ES-I3 (cell line): Measurements from ENCODE around the gene SPACA7.

ENCODE experiments used
- H3K36me3 ChIP-seq: 2 replicates; pipeline ENCODE4 v1.6.1; 2013; ENCODE audit warnings: mild to moderate bottlenecking, low read length, control low read depth, moderate library complexity; ENCODE audit not compliant: insufficient read depth
- H3K4me1 ChIP-seq: 2 replicates; pipeline ENCODE4 v1.6.1; 2013; ENCODE audit warnings: mild to moderate bottlenecking, control low read depth, low read length; ENCODE audit not compliant: insufficient read depth
- H3K9ac ChIP-seq: 2 replicates; pipeline ENCODE4 v1.6.1; 2013; ENCODE audit warnings: low read depth, mild to moderate bottlenecking, low read length, moderate library complexity
- H3K9me3 ChIP-seq: 2 replicates; pipeline ENCODE4 v1.6.1; 2013; ENCODE audit warnings: mild to moderate bottlenecking, low read length, moderate library complexity; ENCODE audit not compliant: control insufficient read depth, insufficient read depth

Gene SPACA7

GRCh38 chr13:112452380-112453206 is 76.4 kb downstream of the SPACA7 start:
- Histone ChIP-seq H3K36me3 (no peaks in the 10 kb centered on the region), H3K9me3 (no peaks in the 10 kb centered on the region), H3K4me1 (no peaks in the 10 kb centered on the region), H3K9ac (no peak overlapping the region)

- H3K9ac ChIP-seq = no peak overlapping the region
- H3K4me1 ChIP-seq = no peaks in the 10 kb centered on the region
- H3K36me3 ChIP-seq = no peaks in the 10 kb centered on the region
- H3K9me3 ChIP-seq = no peaks in the 10 kb centered on the region
These were observed 77.2 kb downstream of the SPACA7 start for GRCh38 chr13:112453207-112453829.

- Histone ChIP-seq H3K36me3 (no peaks in the 10 kb centered on the region), H3K9ac (no peak overlapping the region), H3K4me1 (no peaks in the 10 kb centered on the region), H3K9me3 (no peaks in the 10 kb centered on the region)
These were observed 77.9 kb downstream of the SPACA7 start for GRCh38 chr13:112453874-112454647.

- H3K9ac ChIP-seq = no peak overlapping the region
- no peaks in the 10 kb centered on the region for H3K4me1 ChIP-seq
- H3K9me3 ChIP-seq = no peaks in the 10 kb centered on the region
- H3K36me3 ChIP-seq = no peaks in the 10 kb centered on the region
These were observed 78.6 kb downstream of the SPACA7 start for GRCh38 chr13:112454648-112455334.

- no peak overlapping the region for H3K9ac ChIP-seq
- H3K36me3 ChIP-seq = no peaks in the 10 kb centered on the region
- no peaks in the 10 kb centered on the region for H3K9me3 ChIP-seq
- H3K4me1 ChIP-seq = no peaks in the 10 kb centered on the region
These were observed 79.4 kb downstream of the SPACA7 start for GRCh38 chr13:112455476-112456059.

GRCh38 chr13:112456138-112457056 is 80.2 kb downstream of the SPACA7 start:
- H3K4me1 ChIP-seq = no peaks in the 10 kb centered on the region
- no peaks in the 10 kb centered on the region for H3K9me3 ChIP-seq
- no peaks in the 10 kb centered on the region for H3K36me3 ChIP-seq
- H3K9ac ChIP-seq = no peak overlapping the region

GRCh38 chr13:112457081-112457480 is 80.9 kb downstream of the SPACA7 start:
- no peaks in the 10 kb centered on the region for H3K9me3 ChIP-seq
- H3K4me1 ChIP-seq = no peaks in the 10 kb centered on the region

GRCh38 chr13:112457485-112457884 is 81.3 kb downstream of the SPACA7 start:
- Histone ChIP-seq H3K9ac (no peak overlapping the region), H3K36me3 (no peaks in the 10 kb centered on the region), H3K9me3 (no peaks in the 10 kb centered on the region), H3K4me1 (no peaks in the 10 kb centered on the region)

More at GRCh38 chr13:112457081-112457480, 80.9 kb downstream of the SPACA7 start:
- no peaks in the 10 kb centered on the region for H3K36me3 ChIP-seq
- H3K9ac ChIP-seq = no peak overlapping the region

GRCh38 chr13:112462408-112462807 is 86.3 kb downstream of the SPACA7 start:
- no peaks in the 10 kb centered on the region for H3K36me3 ChIP-seq
- H3K9me3 ChIP-seq = no peaks in the 10 kb centered on the region
- H3K9ac ChIP-seq = no peak overlapping the region
- H3K4me1 ChIP-seq = no peaks in the 10 kb centered on the region

GRCh38 chr13:112464720-112465119 is 88.6 kb downstream of the SPACA7 start:
- H3K4me1 ChIP-seq = no peaks in the 10 kb centered on the region
- no peaks in the 10 kb centered on the region for H3K9me3 ChIP-seq
- no peaks in the 10 kb centered on the region for H3K36me3 ChIP-seq
- H3K9ac ChIP-seq = no peak overlapping the region

GRCh38 chr13:112465251-112466131 is 89.3 kb downstream of the SPACA7 start:
- no peaks in the 10 kb centered on the region for H3K9me3 ChIP-seq
- no peak overlapping the region for H3K9ac ChIP-seq
- H3K4me1 ChIP-seq = no peaks in the 10 kb centered on the region
- H3K36me3 ChIP-seq = no peaks in the 10 kb centered on the region
